BLaER1 treated with 17β-estradiol and CSF1 and Interleukin-3, amounts not matched to agents 10 nM and 100 nM (cell line): Measurements from ENCODE around the gene TIGIT.
"Not testable (repeated sequence)": the region's sequence is repeated elsewhere in the genome, so short reads cannot be mapped to it uniquely, and the experiment has no call there.

Experiments
- H3K27ac ChIP-seq, 11 experiments: shearing (Covaris generic); formaldehyde crosslinking; 2 replicates each; pipeline ENCODE4 v1.8.1; 2022
- H3K27me3 ChIP-seq, 11 experiments: shearing (Covaris generic); formaldehyde crosslinking; 2 replicates each; pipeline ENCODE4 v1.8.1; 2022
- H3K36me3 ChIP-seq, 11 experiments: shearing (Covaris generic); formaldehyde crosslinking; 2 replicates each; pipeline ENCODE4 v1.8.1; 2022
- H3K4me1 ChIP-seq, 10 experiments: shearing (Covaris generic); formaldehyde crosslinking; 2 replicates each; pipeline ENCODE4 v1.8.1; 2022
- H3K4me2 ChIP-seq, 11 experiments: shearing (Covaris generic); formaldehyde crosslinking; 2 replicates each; pipeline ENCODE4 v1.8.1; 2022
- H3K4me3 ChIP-seq, 10 experiments: shearing (Covaris generic); formaldehyde crosslinking; 2 replicates each; pipeline ENCODE4 v1.8.1; 2022
- H3K9ac ChIP-seq, 11 experiments: shearing (Covaris generic); formaldehyde crosslinking; 2 replicates each; pipeline ENCODE4 v1.8.1; 2022
- H3K9me3 ChIP-seq, 11 experiments: shearing (Covaris generic); formaldehyde crosslinking; replicated peaks in 1 of 11; 2 replicates each; pipeline ENCODE4 v1.8.1; 2022
- H4K20me1 ChIP-seq, 11 experiments: shearing (Covaris generic); formaldehyde crosslinking; 2 replicates each; pipeline ENCODE4 v1.8.1; 2022
- Cebpa-rat ChIP-seq, 11 experiments: shearing (Covaris generic); IDR thresholded peaks; 2 replicates each; pipeline ENCODE4 v1.8.1; 2022

The TIGIT gene

DNA sequence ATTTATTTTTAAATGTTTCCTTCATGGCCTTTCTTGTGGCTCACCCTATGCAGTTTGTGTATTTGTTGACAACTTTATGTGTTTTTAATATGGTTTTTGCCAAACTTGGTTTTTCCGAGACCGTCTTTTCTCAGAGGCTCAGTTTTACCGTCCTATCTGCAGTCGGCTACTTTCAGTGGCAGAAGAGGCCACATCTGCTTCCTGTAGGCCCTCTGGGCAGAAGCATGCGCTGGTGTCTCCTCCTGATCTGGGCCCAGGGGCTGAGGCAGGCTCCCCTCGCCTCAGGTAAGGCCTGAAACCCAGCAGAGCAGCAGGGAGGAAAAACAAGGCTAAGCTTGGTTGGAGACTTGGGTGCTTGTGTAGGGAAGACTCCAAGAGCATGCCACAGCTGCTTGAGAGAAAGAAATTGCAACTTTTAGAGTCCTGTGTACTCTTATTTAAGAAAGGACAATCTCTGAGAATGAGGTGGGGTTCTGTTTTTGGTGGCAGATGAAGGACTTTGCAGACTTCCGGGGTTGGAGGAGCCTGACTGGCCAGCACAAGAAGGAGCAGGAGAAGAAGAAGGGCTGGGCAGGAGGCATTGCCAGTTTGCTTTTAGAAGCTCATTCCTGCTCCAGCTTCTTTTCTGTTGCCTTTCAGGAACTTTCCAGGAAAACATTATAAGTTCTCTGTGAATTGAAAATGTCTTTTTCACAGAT, at the start of gene TIGIT:
Gene TIGIT, plus strand, starts transcription at position 191 of the 698 bp plus-strand sequence. Its CDS starts 34 bp downstream, at position 225.
- Histone ChIP-seq H3K9ac (no peak within 1 kb of the TSS), H3K9me3 (no peaks in the 10 kb centered on the region), H3K4me2 (no peak within 1 kb of the TSS), H3K27me3 (no peaks in the 10 kb centered on the region), H3K4me1 (no peaks in the 10 kb centered on the region), H4K20me1 (no peaks in the 10 kb centered on the region), H3K36me3 (no peaks in the 10 kb centered on the region), H3K27ac (no peak within 1 kb of the TSS), H3K4me3 (no peak within 1 kb of the TSS)
- TF ChIP-seq Cebpa-rat (IDR thresholded peaks at IDR 0.05): no peak

DNA sequence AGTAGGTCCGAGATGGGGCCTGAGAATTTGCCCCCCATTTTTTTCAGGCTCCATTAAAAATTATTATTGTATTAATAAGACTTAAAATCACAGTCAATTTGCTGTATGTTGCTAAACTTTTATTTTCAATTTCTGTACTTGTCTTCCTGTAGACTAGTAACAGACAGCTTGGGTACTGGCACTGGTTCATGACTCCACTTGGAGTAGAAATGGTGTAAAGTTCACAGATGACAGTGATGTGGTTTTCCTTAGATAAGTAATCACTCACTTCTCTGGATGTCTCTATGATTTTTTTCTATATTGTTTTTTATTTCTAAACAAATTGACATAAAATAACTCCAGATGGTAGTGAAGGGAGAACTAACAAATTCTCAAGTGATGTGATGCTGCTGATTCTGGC, 40.9 kb upstream of the TIGIT start:
- Histone ChIP-seq H3K36me3 (no peaks in the 10 kb centered on the region), H3K27ac (no peak overlapping the region)
- no peak for TF ChIP-seq Cebpa-rat (IDR thresholded peaks at IDR 0.05)

DNA sequence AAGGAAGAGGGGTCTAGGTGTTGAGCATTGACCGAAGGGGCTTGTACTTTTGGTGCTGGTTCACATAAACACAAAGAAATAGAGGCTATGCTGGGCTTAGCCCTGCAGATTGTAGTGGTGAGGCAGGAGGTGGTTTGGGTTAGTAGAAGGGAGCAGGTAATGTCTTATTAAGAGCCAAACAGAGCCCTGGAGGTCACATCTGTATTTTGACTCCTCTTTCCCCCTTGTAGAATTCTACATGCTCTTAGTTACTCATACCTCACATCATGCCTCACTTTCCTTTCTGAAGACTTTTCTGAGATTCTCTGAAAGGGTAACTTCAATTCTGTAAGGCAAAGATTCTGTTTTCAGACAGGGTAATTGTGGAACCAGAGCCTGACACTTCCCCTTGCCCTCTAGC, 40.3 kb upstream of the TIGIT start:
- H3K36me3 ChIP-seq: no peaks in the 10 kb centered on the region
- H4K20me1 ChIP-seq: no peaks in the 10 kb centered on the region
- H3K9me3 ChIP-seq: peaks cover 3 to 12% (median 7%) of the 10 kb centered on the region in 11 experiments; a peak in 20 of 22 replicates
- H3K4me3 ChIP-seq: no peak overlapping the region
- no peaks in the 10 kb centered on the region for H3K27me3 ChIP-seq
- no peak for TF ChIP-seq Cebpa-rat (IDR thresholded peaks at IDR 0.05)
- no peak overlapping the region for H3K4me2 ChIP-seq
- H3K27ac ChIP-seq: no peak overlapping the region
- no peak overlapping the region for H3K9ac ChIP-seq
- no peaks in the 10 kb centered on the region for H3K4me1 ChIP-seq

More for the DNA sequence above, 40.9 kb upstream of the TIGIT start:
- H4K20me1 ChIP-seq: no peaks in the 10 kb centered on the region
- no peaks in the 10 kb centered on the region for H3K27me3 ChIP-seq
- H3K4me1 ChIP-seq: no peaks in the 10 kb centered on the region
- no peak overlapping the region for H3K4me3 ChIP-seq
- H3K9me3 ChIP-seq: peaks cover 0 to 8% (median 2%) of the 10 kb centered on the region in 11 experiments; a peak in 9 of 22 replicates
- no peak overlapping the region for H3K9ac ChIP-seq
- no peak overlapping the region for H3K4me2 ChIP-seq

DNA sequence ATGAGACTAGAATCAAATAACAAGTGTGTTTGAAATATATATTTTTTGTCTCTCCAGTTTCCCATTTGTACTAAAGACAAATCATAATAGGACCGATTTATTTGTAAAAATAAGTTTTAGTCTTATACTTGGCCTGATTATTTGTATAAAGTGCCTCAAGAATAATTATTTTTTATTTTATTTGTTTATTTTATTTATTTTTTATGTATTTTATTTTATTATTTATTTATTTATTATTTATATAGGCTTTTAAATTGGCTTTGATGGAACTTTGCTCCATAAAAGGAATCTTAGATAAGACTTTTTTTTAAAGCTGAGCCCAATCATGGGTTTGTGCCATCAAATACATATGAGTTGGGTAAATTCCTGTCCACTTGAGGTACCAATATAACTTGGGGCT, 34.3 kb upstream of the TIGIT start:
- H3K9me3 ChIP-seq: peaks cover 26 to 64% (median 34%) of the 10 kb centered on the region in 11 experiments
- no peak overlapping the region for H3K4me2 ChIP-seq
- no peaks in the 10 kb centered on the region for H3K27me3 ChIP-seq
- no peak overlapping the region for H3K4me3 ChIP-seq
- H3K27ac ChIP-seq: no peak overlapping the region
- H3K9ac ChIP-seq: no peak overlapping the region
- H4K20me1 ChIP-seq: no peaks in the 10 kb centered on the region
- no peak for TF ChIP-seq Cebpa-rat (IDR thresholded peaks at IDR 0.05)
- H3K36me3 ChIP-seq: no peaks in the 10 kb centered on the region
- H3K4me1 ChIP-seq: no peaks in the 10 kb centered on the region

DNA sequence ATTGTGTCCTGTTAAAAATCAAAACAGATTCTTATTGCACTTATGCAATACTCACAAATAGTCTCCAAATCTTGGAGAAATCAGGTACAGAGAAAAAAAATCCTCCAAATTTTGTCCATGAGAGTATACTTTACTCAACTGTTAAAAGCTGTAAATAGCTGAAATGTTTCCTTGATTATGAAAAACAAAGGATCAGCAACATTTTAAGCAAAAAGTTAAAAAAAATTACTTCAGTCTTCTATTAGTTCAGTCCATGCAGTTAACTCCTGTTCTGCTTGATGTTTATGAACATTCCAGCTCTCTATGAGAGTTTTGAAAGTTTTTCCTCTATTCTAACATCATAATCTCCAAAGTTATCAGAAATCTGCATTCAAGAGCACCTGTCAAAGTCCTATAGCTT, 33.7 kb upstream of the TIGIT start:
- H3K4me3 ChIP-seq: no peak overlapping the region
- no peaks in the 10 kb centered on the region for H3K27me3 ChIP-seq
- peaks cover 26 to 64% (median 34%) of the 10 kb centered on the region in 11 experiments for H3K9me3 ChIP-seq
- no peaks in the 10 kb centered on the region for H4K20me1 ChIP-seq
- no peaks in the 10 kb centered on the region for H3K36me3 ChIP-seq
- H3K27ac ChIP-seq: no peak overlapping the region
- TF ChIP-seq Cebpa-rat (IDR thresholded peaks at IDR 0.05): no peak
- no peak overlapping the region for H3K9ac ChIP-seq
- H3K4me2 ChIP-seq: no peak overlapping the region
- H3K4me1 ChIP-seq: no peaks in the 10 kb centered on the region

DNA sequence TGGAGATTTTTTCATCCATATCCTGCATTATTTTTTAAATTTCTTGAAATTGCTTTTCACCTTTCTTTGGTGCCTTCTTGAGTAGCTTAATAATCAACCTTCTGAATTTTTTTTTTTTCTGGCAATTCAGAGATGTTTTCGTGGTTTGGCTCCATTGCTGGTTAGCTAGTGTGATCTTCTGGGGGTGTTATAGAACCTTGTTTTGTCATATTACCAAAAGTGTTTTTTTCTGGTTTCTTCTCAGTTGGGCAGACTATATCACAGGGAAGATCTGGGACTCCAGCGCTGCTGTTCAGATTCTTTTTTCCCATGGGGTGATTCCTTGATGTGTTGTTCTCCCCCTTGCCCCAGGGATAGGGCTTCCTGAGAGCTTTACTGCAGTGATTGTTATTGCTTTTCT, 23.8 kb upstream of the TIGIT start:
- Histone ChIP-seq H3K9ac (no peak overlapping the region), H3K4me1 (peaks cover 0 to 6% (median 0%) of the 10 kb centered on the region in 10 experiments; a peak in 4 of 20 replicates), H3K36me3 (no peaks in the 10 kb centered on the region), H3K4me2 (no peak overlapping the region), H4K20me1 (no peaks in the 10 kb centered on the region), H3K27me3 (no peaks in the 10 kb centered on the region), H3K9me3 (peaks cover 14 to 42% (median 26%) of the 10 kb centered on the region in 11 experiments), H3K4me3 (no peak overlapping the region), H3K27ac (no peak overlapping the region)
- no peak for TF ChIP-seq Cebpa-rat (IDR thresholded peaks at IDR 0.05)

DNA sequence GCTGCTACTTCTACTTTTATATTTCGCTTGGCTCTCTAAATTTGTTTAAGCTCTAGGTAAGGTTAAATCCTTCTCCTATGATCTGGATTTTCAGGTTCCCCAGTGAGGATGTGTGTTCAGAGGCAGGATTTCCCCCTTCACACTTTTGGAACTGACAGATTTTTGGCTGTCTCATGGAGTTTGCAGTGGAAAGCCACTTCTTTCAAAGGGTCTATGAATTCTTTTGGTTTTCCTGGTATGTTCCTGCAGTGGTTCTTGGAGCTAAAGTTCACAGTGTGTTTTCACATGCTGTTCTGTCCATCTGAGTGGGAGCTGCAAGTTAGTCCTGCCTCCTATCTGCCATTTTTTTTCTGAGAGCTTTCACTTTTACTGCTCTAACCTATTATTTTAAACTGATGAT, 21.6 kb upstream of the TIGIT start:
- Histone ChIP-seq H3K36me3 (no peaks in the 10 kb centered on the region), H3K4me3 (no peak overlapping the region), H3K9ac (no peak overlapping the region), H3K4me2 (no peak overlapping the region), H3K9me3 (peaks cover 14 to 49% (median 30%) of the 10 kb centered on the region in 11 experiments), H3K27ac (no peak overlapping the region), H3K4me1 (peaks cover 0 to 8% (median 0%) of the 10 kb centered on the region in 10 experiments; a peak in 4 of 20 replicates), H4K20me1 (no peaks in the 10 kb centered on the region), H3K27me3 (no peaks in the 10 kb centered on the region)
- no peak for TF ChIP-seq Cebpa-rat (IDR thresholded peaks at IDR 0.05)

DNA sequence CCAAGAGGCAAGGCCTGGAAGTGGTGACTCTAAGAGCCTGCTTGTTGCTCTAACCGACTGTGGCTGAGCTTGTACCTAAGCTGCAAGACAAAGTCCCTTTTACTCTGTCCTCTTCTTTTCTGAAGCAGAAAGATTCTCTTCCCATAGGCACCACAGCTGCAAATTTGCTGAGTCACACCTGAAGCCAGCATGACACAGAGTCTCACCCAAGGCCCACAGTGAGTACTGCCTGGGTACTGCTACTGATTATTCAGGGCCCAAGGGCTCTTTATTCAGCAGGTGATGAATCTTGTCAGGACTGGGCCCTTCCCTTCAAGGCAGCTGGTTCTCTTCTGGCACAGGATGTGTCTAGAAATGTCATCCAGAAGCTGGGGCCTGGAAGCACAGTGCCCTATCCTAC, 18.9 kb upstream of the TIGIT start:
- Histone ChIP-seq H3K36me3 (no peaks in the 10 kb centered on the region), H3K4me2 (peak overlapping the region in 2 of 11 experiments; percentile 10 to 12; a peak in 2 of 22 replicates), H4K20me1 (no peaks in the 10 kb centered on the region), H3K27ac (peak overlapping the region in 3 of 11 experiments; percentile 29 to 47 (median 32); a peak in 3 of 22 replicates), H3K27me3 (no peaks in the 10 kb centered on the region), H3K9ac (no peak overlapping the region), H3K4me1 (peaks cover 0 to 8% (median 0%) of the 10 kb centered on the region in 10 experiments; a peak in 4 of 20 replicates), H3K4me3 (no peak overlapping the region), H3K9me3 (peaks cover 5 to 37% (median 18%) of the 10 kb centered on the region in 11 experiments)
- no peak for TF ChIP-seq Cebpa-rat (IDR thresholded peaks at IDR 0.05)

DNA sequence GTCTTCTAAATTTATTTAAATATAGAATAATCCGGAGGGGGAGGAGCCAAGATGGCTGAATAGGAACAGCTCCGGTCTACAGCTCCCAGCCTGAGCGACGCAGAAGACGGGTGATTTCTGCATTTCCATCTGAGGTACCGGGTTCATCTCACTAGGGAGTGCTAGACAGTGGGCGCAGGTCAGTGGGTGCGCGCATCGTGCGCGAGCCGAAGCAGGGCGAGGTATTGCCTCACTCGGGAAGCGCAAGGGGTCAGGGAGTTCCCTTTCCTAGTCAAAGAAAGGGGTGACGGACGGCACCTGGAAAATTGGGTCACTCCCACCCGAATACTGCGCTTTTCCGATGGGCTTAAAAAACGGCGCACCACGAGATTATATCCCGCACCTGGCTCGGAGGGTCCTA, 17.0 kb upstream of the TIGIT start:
- H3K27me3 ChIP-seq, H3K36me3 ChIP-seq, H3K4me1 ChIP-seq, H3K4me3 ChIP-seq, H3K4me2 ChIP-seq, H3K9ac ChIP-seq, H4K20me1 ChIP-seq, H3K27ac ChIP-seq: not testable (repeated sequence)
- H3K9me3 ChIP-seq: peaks cover 0 to 17% (median 5%) of the 10 kb centered on the region in 11 experiments; a peak in 7 of 22 replicates

DNA sequence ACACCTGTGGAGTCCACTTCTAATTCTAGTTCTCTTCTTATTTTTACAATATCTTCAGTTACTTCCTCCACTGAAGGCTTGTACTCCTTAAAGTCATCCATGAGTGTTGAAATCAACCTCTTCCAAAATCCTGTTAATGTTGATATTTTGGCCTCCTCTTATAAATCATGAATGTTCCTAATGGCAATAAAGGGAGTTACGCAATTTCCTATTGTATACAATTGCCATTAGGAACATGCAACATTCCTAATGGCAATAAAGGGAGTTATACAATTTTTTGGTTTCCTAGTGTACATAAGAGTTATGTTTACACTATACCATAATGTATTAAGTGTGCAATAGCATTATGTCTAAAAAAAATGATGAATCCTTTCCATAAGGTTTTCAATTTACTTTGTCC, 9.2 kb upstream of the TIGIT start:
- no peak overlapping the region for H3K27ac ChIP-seq
- no peaks in the 10 kb centered on the region for H3K9me3 ChIP-seq
- H3K36me3 ChIP-seq: no peaks in the 10 kb centered on the region
- no peak overlapping the region for H3K4me3 ChIP-seq
- H3K4me1 ChIP-seq: no peaks in the 10 kb centered on the region
- no peak overlapping the region for H3K4me2 ChIP-seq
- H3K27me3 ChIP-seq: no peaks in the 10 kb centered on the region
- H3K9ac ChIP-seq: no peak overlapping the region
- TF ChIP-seq Cebpa-rat (IDR thresholded peaks at IDR 0.05): peak in 1 of 11 experiments; percentile 43; a peak in 1 of 22 replicates
- H4K20me1 ChIP-seq: no peaks in the 10 kb centered on the region
